Left cardiac atrium (tissue), 4 donors: Measurements from ENCODE around the gene PADI4. TPM values are rescaled to one million over a fixed set of nuclear protein-coding genes. Genes with fewer than 3 reads are reported as not detected.
"Not testable (repeated sequence)": the region's sequence is repeated elsewhere in the genome, so short reads cannot be mapped to it uniquely, and the experiment has no call there.

ENCODE experiments used
- ATAC-seq, 2 donors: fragments of 200-7000 bp; cut with Tn5 transposase; one replicate each; pipeline ENCODE4 v1.9.1; 2020; ENCODE audit warnings: mild to moderate bottlenecking in 2 of 2, moderate library complexity in 2 of 2
- DNase-seq: peaks from one replicate; pipeline ENCODE4 v3.0.0-alpha.2; 2020
- intact Hi-C, 2 donors: fragments of 100-400 bp; cut with DNase I; formaldehyde crosslinking; loops; one replicate each; pipeline versions ENCODE4 v1.14.1 to v1.15.1; 2022 to 2023
- microRNA-seq, 2 donors: library from miRNA; unstranded; fragments of <30 nt; microRNA quantifications; one replicate each; pipeline ENCODE4 v1.2.0, GENCODE V29; 2020
- total RNA-seq, 2 donors: library from RNA; stranded (reverse); fragmentation: NEBNext Ultra II Directional; extraction: Animal tissue kit (Norgen Biotek cat#: 25700); gene quantifications; one replicate each; pipeline ENCODE4 v1.2.1, GENCODE V29; 2021
- donor health status: DM: no; HTN: yes; CAD: no.
- donor health status: DM: no; HTN: yes; CAD: no; lungs with severe emphysema.
- donor health status: DM: yes; HTN: yes; CAD: no.
- donor health status: Dilated cardiomyopathy.

The PADI4 gene
- total RNA-seq, 2 donors from 2014 or later, result 0.38 to 0.63 TPM

GRCh38 chr1:17406760-17407475, 98.9 kb downstream of the PADI4 start:
- intact Hi-C loops, result loop anchor here (5.0 to 10.0 kb wide), 3 partner anchors 280 to 350 kb away; no protein-coding TSS in a partner anchor
- ATAC-seq, DNase-seq: not testable (repeated sequence)

GRCh38 chr1:17407786-17408514, 100.0 kb downstream of the PADI4 start:
- intact Hi-C loops, result loop anchor here (5.0 to 10.0 kb wide), 3 partner anchors 281 to 351 kb away; no protein-coding TSS in a partner anchor
- ATAC-seq, DNase-seq: not testable (repeated sequence)

GRCh38 chr1:17409391-17409811, 101.4 kb downstream of the PADI4 start:
- DNase-seq (no peak), ATAC-seq (peak in 1 of 2 donors; percentile 7)
- intact Hi-C loops, result loop anchor here (5.0 to 10.0 kb wide), 3 partner anchors 282 to 352 kb away; no protein-coding TSS in a partner anchor

GRCh38 chr1:17412093-17412870, 104.3 kb downstream of the PADI4 start:
- no peak for DNase-seq
- intact Hi-C loops, result no loop called here
- ATAC-seq, result no peak

Small RNAs within 50 kb of the gene (microRNA-seq; reads per million reads assigned to microRNA genes)
- gene MIR3972, result 0 reads per million in 2 donors

Other genes with a start within 250 kb of the PADI4 start
- gene PADI2, start 188.7 kb upstream of the PADI4 start, total RNA-seq, result 1 to 10 TPM in 1 of 2 donors, under 1 TPM in 1; 0.50 to 1.2 TPM
- gene PADI1, start 103.1 kb upstream of the PADI4 start, total RNA-seq, result not detected
- not detected for gene PADI3, start 59.1 kb upstream of the PADI4 start, total RNA-seq
- not detected for gene PADI6, start 64.0 kb downstream of the PADI4 start, total RNA-seq
- 10 to 100 TPM; 15.6 to 20.8 TPM for gene RCC2, start 131.5 kb downstream of the PADI4 start, total RNA-seq
- 10 to 100 TPM; 40.6 to 44.9 TPM for gene ARHGEF10L, start 231.5 kb downstream of the PADI4 start, total RNA-seq